ENCODE data around the gene ERAS.

- TF ChIP-seq EZH2 (IDR thresholded peaks at IDR 0.05) (no peak), POLR2AphosphoS5 (IDR thresholded peaks at IDR 0.05; ENCODE audit: borderline replicate concordance, low read depth, low read length) (no peak), FOXP2 (optimal IDR thresholded peaks at IDR 0.05; ENCODE audit: control extremely low read depth, extremely low read length, insufficient read depth) (no peak)
Observed at GRCh38 chrX:48806081-48806480, 20.2 kb upstream of the ERAS start.

Measured in SK-N-MC (cell line).